Measurements from ENCODE around the gene RIN3.

The RIN3 gene

GRCh38 chr14:92558319-92558718 lies 44.7 kb downstream of the RIN3 start:
- DNase-seq = no peak

GRCh38 chr14:92559486-92559885 lies 45.9 kb downstream of the RIN3 start:
- DNase-seq = no peak

GRCh38 chr14:92560106-92560865 lies 46.7 kb downstream of the RIN3 start:
- DNase-seq = no peak

- no peak for DNase-seq
These were observed 48.4 kb downstream of the RIN3 start for GRCh38 chr14:92561906-92562479.

GRCh38 chr14:92563359-92563758 lies 49.8 kb downstream of the RIN3 start:
- DNase-seq = no peak

GRCh38 chr14:92563765-92564285 lies 50.2 kb downstream of the RIN3 start:
- DNase-seq = no peak

GRCh38 chr14:92564344-92565039 lies 50.9 kb downstream of the RIN3 start:
- no peak for DNase-seq

- no peak for DNase-seq
These were observed 51.6 kb downstream of the RIN3 start for GRCh38 chr14:92565040-92565717.

GRCh38 chr14:92565718-92566115 lies 52.1 kb downstream of the RIN3 start:
- DNase-seq = no peak

- no peak for DNase-seq
These were observed 53.7 kb downstream of the RIN3 start for GRCh38 chr14:92567173-92567725.

GRCh38 chr14:92568621-92569479 lies 55.3 kb downstream of the RIN3 start:
- DNase-seq = no peak

- DNase-seq = no peak
These were observed 57.2 kb downstream of the RIN3 start for GRCh38 chr14:92570674-92571262.

GRCh38 chr14:92572050-92572449 lies 58.5 kb downstream of the RIN3 start:
- no peak for DNase-seq

GRCh38 chr14:92573761-92574498 lies 60.3 kb downstream of the RIN3 start:
- no peak for DNase-seq

GRCh38 chr14:92575061-92575747 lies 61.6 kb downstream of the RIN3 start:
- DNase-seq = no peak

- no peak for DNase-seq
These were observed 62.2 kb downstream of the RIN3 start for GRCh38 chr14:92575748-92576303.

- no peak for DNase-seq
These were observed 63.8 kb downstream of the RIN3 start for GRCh38 chr14:92577321-92577742.

GRCh38 chr14:92578511-92578910 lies 64.9 kb downstream of the RIN3 start:
- no peak for DNase-seq

- no peak for DNase-seq
These were observed 65.8 kb downstream of the RIN3 start for GRCh38 chr14:92579244-92579936.

Measured in NCI-H1930 (cell line).